Motor neuron (in vitro differentiated cells): ENCODE results near the gene LLCFC1. TPM values are rescaled to one million over a fixed set of nuclear protein-coding genes. Genes with fewer than 3 reads are reported as not detected.

ENCODE experiments used
- ATAC-seq, 8 experiments: fragments of 200-7000 bp; cut with Tn5 transposase; replicated peaks in 6 of 8; 2 replicates each; pipeline ENCODE4 v1.8.0; 2021; ENCODE audit warnings: mild to moderate bottlenecking in 8 of 8, moderate library complexity in 8 of 8
- H3K27ac ChIP-seq, 2 donors: fragments of 250-450 bp; sonication (Bioruptor Pico); 2 replicates each; pipeline ENCODE4 v1.9.0; 2021; ENCODE audit warnings: antibody characterized with exemption in 2 of 2, mild to moderate bottlenecking in 2 of 2, moderate library complexity in 1 of 2
- H3K4me1 ChIP-seq, 2 donors: fragments of 250-450 bp; sonication (Bioruptor Pico); replicated peaks in 1 of 2; 2 replicates each; pipeline ENCODE4 v1.6.1; 2021; ENCODE audit warnings: antibody characterized with exemption in 2 of 2, mild to moderate bottlenecking in 2 of 2, moderate library complexity in 1 of 2
- H3K4me3 ChIP-seq, 5 donors: fragments of 250-450 bp; sonication (Bioruptor Pico); 2 replicates each; pipeline ENCODE4 v1.9.0; 2021; ENCODE audit warnings: antibody characterized with exemption in 5 of 5, mild to moderate bottlenecking in 5 of 5, moderate library complexity in 4 of 5
- WGBS, 10 experiments: fragments of 450-650 bp; shearing (Covaris generic); methylation state at CpG; one replicate each; pipeline ENCODE4 v1.0.0; 2022; 5-methylcytosine and 5-hydroxymethylcytosine counted together
- in situ Hi-C, 9 experiments: fragments of 400-800 bp; cut with MboI; loops; one replicate each; pipeline ENCODE4 v1.15.0; 2021; ENCODE audit warnings: low sequenced_read_pairs in 9 of 9, low pct_unique_long_range_greater_than_20kb in 2 of 9; ENCODE audit not compliant: unreplicated experiment in 9 of 9
- total RNA-seq, 8 experiments: library from RNA; unstranded; fragments of 300-600 nt; gene quantifications; 2 replicates each; pipeline versions ENCODE4 v1.2.3 to v1.2.4, GENCODE V29; 2022

LLCFC1 gene
- total RNA-seq, 8 experiments from 2014 or later, result 0.29 TPM; not detected in 7

- WGBS, 10 experiments, result 0 to 100% (median 30%) methylated on average over 1 of the region's 1 CpG; no CpG with 5 or more reads in 2 of the 10 experiments
- ATAC-seq, result no peak
- no peaks in the 10 kb centered on the region for H3K4me1 ChIP-seq
- H3K4me3 ChIP-seq, result no peak overlapping the region
- H3K27ac ChIP-seq, result no peak overlapping the region
- in situ Hi-C loops, result no loop called here
These were observed 25.2 kb upstream of the LLCFC1 start for GRCh38 chr7:142914121-142914520.

- Histone ChIP-seq H3K4me1 (no peaks in the 10 kb centered on the region), H3K4me3 (no peak overlapping the region), H3K27ac (no peak overlapping the region)
- in situ Hi-C loops, result no loop called here
- WGBS, 10 experiments, result 54 to 100% (median 92%) methylated on average over 2 to 4 of the region's 8 CpGs; no CpG with 5 or more reads in 7 of the 10 experiments
- no peak for ATAC-seq
These were observed 24.0 kb upstream of the LLCFC1 start for GRCh38 chr7:142915315-142915714.

GRCh38 chr7:142916508-142916907, 22.8 kb upstream of the LLCFC1 start:
- in situ Hi-C loops, result no loop called here
- no peaks in the 10 kb centered on the region for H3K4me1 ChIP-seq
- no peak overlapping the region for H3K27ac ChIP-seq
- ATAC-seq, result no peak
- H3K4me3 ChIP-seq, result no peak overlapping the region
- WGBS, 10 experiments, result 0 to 63% (median 25%) methylated on average over 1 to 2 of the region's 2 CpGs; no CpG with 5 or more reads in 3 of the 10 experiments

- in situ Hi-C loops, result no loop called here
- WGBS, 10 experiments, result 0 to 83% (median 33%) methylated on average over 1 to 3 of the region's 3 CpGs; no CpG with 5 or more reads in 1 of the 10 experiments
- H3K4me1 ChIP-seq, result no peaks in the 10 kb centered on the region
These were observed 21.8 kb upstream of the LLCFC1 start for GRCh38 chr7:142917447-142917846.

GRCh38 chr7:142918901-142919300, 20.4 kb upstream of the LLCFC1 start:
- H3K27ac ChIP-seq, result no peak overlapping the region
- H3K4me3 ChIP-seq, result no peak overlapping the region
- in situ Hi-C loops, result no loop called here
- 0 to 73% (median 50%) methylated on average over 1 to 2 of the region's 2 CpGs; no CpG with 5 or more reads in 3 of the 10 experiments for WGBS, 10 experiments
- no peaks in the 10 kb centered on the region for H3K4me1 ChIP-seq
- ATAC-seq, result no peak

More at GRCh38 chr7:142917447-142917846, 21.8 kb upstream of the LLCFC1 start:
- Histone ChIP-seq H3K27ac (no peak overlapping the region), H3K4me3 (no peak overlapping the region)
- no peak for ATAC-seq

- H3K4me3 ChIP-seq, result no peak overlapping the region
- no peaks in the 10 kb centered on the region for H3K4me1 ChIP-seq
- H3K27ac ChIP-seq, result no peak overlapping the region
- in situ Hi-C loops, result no loop called here
- WGBS, 10 experiments, result 0 to 100% (median 75%) methylated on average over 1 to 2 of the region's 3 CpGs; no CpG with 5 or more reads in 5 of the 10 experiments
- ATAC-seq, result no peak
These were observed 19.6 kb upstream of the LLCFC1 start for GRCh38 chr7:142919656-142920055.

- in situ Hi-C loops, result no loop called here
- no peak overlapping the region for H3K4me3 ChIP-seq
- no peak for ATAC-seq
- H3K4me1 ChIP-seq, result no peaks in the 10 kb centered on the region
- 0 to 53% (median 0%) methylated on average over 1 to 2 of the region's 2 CpGs; no CpG with 5 or more reads in 3 of the 10 experiments for WGBS, 10 experiments
- H3K27ac ChIP-seq, result no peak overlapping the region
These were observed 15.9 kb upstream of the LLCFC1 start for GRCh38 chr7:142923391-142923790.

GRCh38 chr7:142925413-142925812, 13.9 kb upstream of the LLCFC1 start:
- ATAC-seq, result no peak

GRCh38 chr7:142927085-142927745, 12.1 kb upstream of the LLCFC1 start:
- Histone ChIP-seq H3K27ac (no peak overlapping the region), H3K4me3 (no peak overlapping the region), H3K4me1 (no peaks in the 10 kb centered on the region)
- WGBS, 10 experiments, result 0 to 93% (median 76%) methylated on average over 2 to 7 of the region's 7 CpGs; no CpG with 5 or more reads in 1 of the 10 experiments
- no peak for ATAC-seq
- in situ Hi-C loops, result no loop called here

More at GRCh38 chr7:142925413-142925812, 13.9 kb upstream of the LLCFC1 start:
- Histone ChIP-seq H3K4me1 (no peaks in the 10 kb centered on the region), H3K27ac (no peak overlapping the region), H3K4me3 (no peak overlapping the region)
- 0 to 87% (median 70%) methylated on average over 1 to 8 of the region's 12 CpGs; no CpG with 5 or more reads in 2 of the 10 experiments for WGBS, 10 experiments
- in situ Hi-C loops, result no loop called here

- WGBS, 10 experiments, result 54 to 73% (median 62%) methylated on average over 3 to 8 of the region's 8 CpGs; no CpG with 5 or more reads in 6 of the 10 experiments
- in situ Hi-C loops, result no loop called here
- Histone ChIP-seq H3K4me1 (no peaks in the 10 kb centered on the region), H3K4me3 (no peak overlapping the region), H3K27ac (no peak overlapping the region)
- ATAC-seq, result no peak
These were observed 11.3 kb upstream of the LLCFC1 start for GRCh38 chr7:142927949-142928348.

- H3K4me3 ChIP-seq, result no peak overlapping the region
- 0 to 92% (median 64%) methylated on average over 2 to 10 of the region's 11 CpGs; no CpG with 5 or more reads in 1 of the 10 experiments for WGBS, 10 experiments
- no peak overlapping the region for H3K27ac ChIP-seq
- ATAC-seq, result no peak
- in situ Hi-C loops, result no loop called here
- H3K4me1 ChIP-seq, result no peaks in the 10 kb centered on the region
These were observed 9.1 kb upstream of the LLCFC1 start for GRCh38 chr7:142930126-142930730.

- Histone ChIP-seq H3K4me1 (no peaks in the 10 kb centered on the region), H3K27ac (no peak overlapping the region), H3K4me3 (no peak overlapping the region)
- in situ Hi-C loops, result no loop called here
- WGBS, 10 experiments, result 24 to 57% (median 45%) methylated on average over 2 to 5 of the region's 5 CpGs; no CpG with 5 or more reads in 7 of the 10 experiments
- no peak for ATAC-seq
These were observed 6.7 kb upstream of the LLCFC1 start for GRCh38 chr7:142932386-142933091.

GRCh38 chr7:142933092-142933475, 6.2 kb upstream of the LLCFC1 start:
- Histone ChIP-seq H3K4me1 (no peaks in the 10 kb centered on the region), H3K4me3 (no peak overlapping the region), H3K27ac (no peak overlapping the region)
- in situ Hi-C loops, result no loop called here
- 20 to 93% (median 67%) methylated on average over 1 to 6 of the region's 7 CpGs; no CpG with 5 or more reads in 5 of the 10 experiments for WGBS, 10 experiments
- no peak for ATAC-seq
